HL-60 (cell line): Measurements from ENCODE around the gene OPN3.

Experiments used
- DNase-seq, 2 experiments: peaks; one replicate each; pipeline ENCODE4 v3.0.0-alpha.2; 2010 to 2020; ENCODE audit warnings: low read depth in 1 of 2, low spot score in 1 of 2
- H3K27ac ChIP-seq: fragments of 250-450 bp; sonication (Bioruptor Pico); replicated peaks from 2 replicates; pipeline ENCODE4 v1.5.1; 2020; ENCODE audit warnings: mild to moderate bottlenecking, moderate library complexity
- H3K27me3 ChIP-seq: fragments of 250-450 bp; sonication (Bioruptor Pico); 2 replicates; pipeline ENCODE4 v1.5.1; 2021; ENCODE audit warnings: mild to moderate bottlenecking, moderate library complexity; ENCODE audit not compliant: insufficient read depth, poor library complexity, severe bottlenecking
- H3K4me3 ChIP-seq: replicated peaks from 2 replicates; pipeline ENCODE4 v1.5.1; 2011; ENCODE audit warnings: mild to moderate bottlenecking, control low read depth, low read length; ENCODE audit not compliant: insufficient read depth
- GABPA ChIP-seq: IDR thresholded peaks from 2 replicates; pipeline ENCODE4 v1.6.1; 2012; ENCODE audit warnings: low read depth
- POLR2AphosphoS5 ChIP-seq: IDR thresholded peaks from 2 replicates; pipeline ENCODE4 v1.6.1; 2012; ENCODE audit warnings: low read depth
- SPI1 ChIP-seq: IDR thresholded peaks from 2 replicates; pipeline ENCODE4 v1.6.1; 2012; ENCODE audit warnings: low read depth, mild to moderate bottlenecking, borderline replicate concordance
- TF ChIP-seq, protein P1 (sequence below): IDR thresholded peaks from one replicate; pipeline ENCODE4 v1.5.1; 2011; ENCODE audit warnings: low read length, control low read depth, inconsistent platforms; ENCODE audit not compliant: insufficient read depth
- TF ChIP-seq, protein P2 (sequence below): IDR thresholded peaks from 2 replicates; pipeline ENCODE4 v1.6.1; 2012; ENCODE audit warnings: low read depth; ENCODE audit not compliant: insufficient replicate concordance

OPN3 gene

GRCh38 chr1:241611063-241611462, 29.1 kb downstream of the OPN3 start:
- peak in 1 of 2 experiments; percentile 44 for DNase-seq
- no peak for TF ChIP-seq POLR2AphosphoS5
- TF ChIP-seq, protein P1, sequence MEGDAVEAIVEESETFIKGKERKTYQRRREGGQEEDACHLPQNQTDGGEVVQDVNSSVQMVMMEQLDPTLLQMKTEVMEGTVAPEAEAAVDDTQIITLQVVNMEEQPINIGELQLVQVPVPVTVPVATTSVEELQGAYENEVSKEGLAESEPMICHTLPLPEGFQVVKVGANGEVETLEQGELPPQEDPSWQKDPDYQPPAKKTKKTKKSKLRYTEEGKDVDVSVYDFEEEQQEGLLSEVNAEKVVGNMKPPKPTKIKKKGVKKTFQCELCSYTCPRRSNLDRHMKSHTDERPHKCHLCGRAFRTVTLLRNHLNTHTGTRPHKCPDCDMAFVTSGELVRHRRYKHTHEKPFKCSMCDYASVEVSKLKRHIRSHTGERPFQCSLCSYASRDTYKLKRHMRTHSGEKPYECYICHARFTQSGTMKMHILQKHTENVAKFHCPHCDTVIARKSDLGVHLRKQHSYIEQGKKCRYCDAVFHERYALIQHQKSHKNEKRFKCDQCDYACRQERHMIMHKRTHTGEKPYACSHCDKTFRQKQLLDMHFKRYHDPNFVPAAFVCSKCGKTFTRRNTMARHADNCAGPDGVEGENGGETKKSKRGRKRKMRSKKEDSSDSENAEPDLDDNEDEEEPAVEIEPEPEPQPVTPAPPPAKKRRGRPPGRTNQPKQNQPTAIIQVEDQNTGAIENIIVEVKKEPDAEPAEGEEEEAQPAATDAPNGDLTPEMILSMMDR = peak; percentile 28
- H3K27ac ChIP-seq = no peak overlapping the region

DNA sequence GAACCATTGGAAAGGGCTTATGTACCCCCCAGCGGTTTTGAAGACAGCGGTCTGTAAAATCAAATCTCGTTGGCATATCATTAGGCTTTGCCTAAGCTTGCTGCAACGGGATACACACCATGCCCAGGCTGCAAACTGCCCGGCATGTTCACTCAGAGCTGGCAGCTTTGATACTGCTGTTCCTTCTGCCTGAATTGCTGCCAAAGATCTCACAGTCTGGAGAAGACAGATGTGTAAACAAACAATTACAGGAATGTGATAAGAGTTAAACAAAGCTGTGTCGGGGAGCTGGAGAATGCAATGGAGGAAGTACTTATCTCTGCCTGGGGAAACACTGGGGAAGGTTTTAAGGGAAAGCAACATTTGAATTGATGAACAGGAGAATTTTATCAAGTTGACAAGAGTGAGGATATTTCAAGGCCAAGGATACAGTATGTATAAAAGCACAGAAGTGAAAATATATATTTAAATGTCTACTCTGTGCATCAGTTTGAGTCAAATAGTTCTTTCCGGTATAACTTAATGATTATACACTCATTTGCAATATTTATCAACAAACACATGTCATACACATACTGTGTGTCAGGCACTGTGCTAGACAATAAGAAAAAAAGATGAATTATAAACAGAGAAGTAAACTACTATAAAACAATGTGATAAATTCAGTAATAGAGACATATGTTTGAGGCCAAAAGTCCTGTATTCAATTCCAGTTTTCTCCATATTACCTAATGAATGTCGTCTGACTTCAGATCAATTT, 29.9 kb downstream of the OPN3 start:
- no peak for TF ChIP-seq GABPA
- TF ChIP-seq POLR2AphosphoS5 = no peak
- TF ChIP-seq, protein P2, sequence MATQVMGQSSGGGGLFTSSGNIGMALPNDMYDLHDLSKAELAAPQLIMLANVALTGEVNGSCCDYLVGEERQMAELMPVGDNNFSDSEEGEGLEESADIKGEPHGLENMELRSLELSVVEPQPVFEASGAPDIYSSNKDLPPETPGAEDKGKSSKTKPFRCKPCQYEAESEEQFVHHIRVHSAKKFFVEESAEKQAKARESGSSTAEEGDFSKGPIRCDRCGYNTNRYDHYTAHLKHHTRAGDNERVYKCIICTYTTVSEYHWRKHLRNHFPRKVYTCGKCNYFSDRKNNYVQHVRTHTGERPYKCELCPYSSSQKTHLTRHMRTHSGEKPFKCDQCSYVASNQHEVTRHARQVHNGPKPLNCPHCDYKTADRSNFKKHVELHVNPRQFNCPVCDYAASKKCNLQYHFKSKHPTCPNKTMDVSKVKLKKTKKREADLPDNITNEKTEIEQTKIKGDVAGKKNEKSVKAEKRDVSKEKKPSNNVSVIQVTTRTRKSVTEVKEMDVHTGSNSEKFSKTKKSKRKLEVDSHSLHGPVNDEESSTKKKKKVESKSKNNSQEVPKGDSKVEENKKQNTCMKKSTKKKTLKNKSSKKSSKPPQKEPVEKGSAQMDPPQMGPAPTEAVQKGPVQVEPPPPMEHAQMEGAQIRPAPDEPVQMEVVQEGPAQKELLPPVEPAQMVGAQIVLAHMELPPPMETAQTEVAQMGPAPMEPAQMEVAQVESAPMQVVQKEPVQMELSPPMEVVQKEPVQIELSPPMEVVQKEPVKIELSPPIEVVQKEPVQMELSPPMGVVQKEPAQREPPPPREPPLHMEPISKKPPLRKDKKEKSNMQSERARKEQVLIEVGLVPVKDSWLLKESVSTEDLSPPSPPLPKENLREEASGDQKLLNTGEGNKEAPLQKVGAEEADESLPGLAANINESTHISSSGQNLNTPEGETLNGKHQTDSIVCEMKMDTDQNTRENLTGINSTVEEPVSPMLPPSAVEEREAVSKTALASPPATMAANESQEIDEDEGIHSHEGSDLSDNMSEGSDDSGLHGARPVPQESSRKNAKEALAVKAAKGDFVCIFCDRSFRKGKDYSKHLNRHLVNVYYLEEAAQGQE = no peak
- TF ChIP-seq, protein P1 = no peak
- no peak for TF ChIP-seq SPI1
- H3K4me3 ChIP-seq = no peak overlapping the region
- DNase-seq = no peak
- H3K27me3 ChIP-seq = no peaks in the 10 kb centered on the region
- no peak overlapping the region for H3K27ac ChIP-seq

More at GRCh38 chr1:241611063-241611462, 29.1 kb downstream of the OPN3 start:
- Histone ChIP-seq H3K27me3 (no peaks in the 10 kb centered on the region), H3K4me3 (no peak overlapping the region)

GRCh38 chr1:241608379-241609033, 31.7 kb downstream of the OPN3 start:
- Histone ChIP-seq H3K27ac (no peak overlapping the region), H3K27me3 (no peaks in the 10 kb centered on the region), H3K4me3 (no peak overlapping the region)
- TF ChIP-seq SPI1 (no peak), GABPA (no peak), POLR2AphosphoS5 (no peak)
- TF ChIP-seq, protein P1 = no peak
- TF ChIP-seq, protein P2 = no peak
- DNase-seq = no peak
